ENCODE results near the gene ZNF350. TPM values are rescaled to one million over a fixed set of nuclear protein-coding genes. Genes with fewer than 3 reads are reported as not detected.
"Not testable (repeated sequence)": the region's sequence is repeated elsewhere in the genome, so short reads cannot be mapped to it uniquely, and the experiment has no call there.

Gene ZNF350
- total and polyA plus RNA-seq, 2 donors (not counting 3 experiments of a cell fraction or from before 2014, with no cell fraction given) = 2.6 to 9.8 TPM

DNA sequence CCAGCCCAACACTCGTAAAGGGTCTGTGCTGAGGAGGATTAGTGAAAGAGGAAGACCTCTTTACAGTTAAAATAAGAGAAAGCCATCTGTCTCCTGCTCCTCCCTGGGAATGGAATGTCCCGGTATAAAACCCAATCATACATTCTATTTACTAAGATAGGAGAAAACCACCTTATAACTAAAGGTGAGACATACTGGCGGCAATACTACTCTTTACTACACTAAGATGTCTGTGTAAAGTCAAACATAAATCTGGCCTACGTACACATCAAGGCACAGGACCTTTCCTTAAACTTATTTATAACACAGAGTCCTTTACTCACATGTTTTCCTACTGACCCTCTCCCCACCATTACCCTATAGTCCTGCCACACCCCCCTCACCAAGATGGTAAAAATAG, 3.3 kb downstream of the ZNF350 start:
- no peaks in the 10 kb centered on the region for H4K20me1 ChIP-seq (replicated peaks; ENCODE audit: control insufficient read depth, extremely low read depth, insufficient read depth, low read length)
- H3K4me1 ChIP-seq (ENCODE audit: control insufficient read depth, extremely low read depth, insufficient read depth, low read length) = peaks cover 2% of the 10 kb centered on the region
- H2AFZ ChIP-seq (ENCODE audit: low read depth, low read length) = no peak overlapping the region
- H3K27ac ChIP-seq (ENCODE audit: insufficient read depth, low read depth, low read length) = no peak overlapping the region
- peaks cover 0 to 1% of the 10 kb centered on the region in 2 experiments for H3K36me3 ChIP-seq (ENCODE audit: control insufficient read depth in 2 of 2, extremely low read depth in 1 of 2, insufficient read depth in 2 of 2, low read length in 2 of 2)
- intact Hi-C loops (cut with micrococcal nuclease) = no loop called here
- no peak overlapping the region for H3K4me3 ChIP-seq (replicated peaks in 1 of 3; ENCODE audit: insufficient read depth in 1 of 3, low read depth in 1 of 3, low read length in 3 of 3)
- H3K4me2 ChIP-seq (ENCODE audit: insufficient read depth, low read length) = no peak overlapping the region
- H3K27me3 ChIP-seq (ENCODE audit: control insufficient read depth in 2 of 2, insufficient read depth in 2 of 2, low read length in 2 of 2) = no peaks in the 10 kb centered on the region
- CTCF ChIA-PET = no interaction called here
- H3K79me2 ChIP-seq (ENCODE audit: control insufficient read depth, insufficient read depth, low read length) = peaks cover 8% of the 10 kb centered on the region
- no peak for DNase-seq (ENCODE audit: low read depth, low spot score)
- no peak for TF ChIP-seq EZH2 (IDR thresholded peaks at IDR 0.05; ENCODE audit: borderline replicate concordance, low read depth, low read length, severe bottlenecking)
- TF ChIP-seq JUN (IDR thresholded peaks at IDR 0.05; ENCODE audit: borderline replicate concordance, insufficient read depth, insufficient read length, low read depth) = no peak
- no peak for TF ChIP-seq GATA2 (IDR thresholded peaks at IDR 0.05; ENCODE audit: insufficient read depth, insufficient read length, low read depth, low read length)
- no peak for TF ChIP-seq MYC (IDR thresholded peaks at IDR 0.05; ENCODE audit: low read depth, low read length)
- TF ChIP-seq, protein P1, sequence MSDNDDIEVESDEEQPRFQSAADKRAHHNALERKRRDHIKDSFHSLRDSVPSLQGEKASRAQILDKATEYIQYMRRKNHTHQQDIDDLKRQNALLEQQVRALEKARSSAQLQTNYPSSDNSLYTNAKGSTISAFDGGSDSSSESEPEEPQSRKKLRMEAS (IDR thresholded peaks at IDR 0.05; ENCODE audit: insufficient read depth, insufficient read length) = no peak
- TF ChIP-seq POLR2A (IDR thresholded peaks at IDR 0.05; ENCODE audit: low read depth, low read length) = no peak
- TF ChIP-seq, protein P2, sequence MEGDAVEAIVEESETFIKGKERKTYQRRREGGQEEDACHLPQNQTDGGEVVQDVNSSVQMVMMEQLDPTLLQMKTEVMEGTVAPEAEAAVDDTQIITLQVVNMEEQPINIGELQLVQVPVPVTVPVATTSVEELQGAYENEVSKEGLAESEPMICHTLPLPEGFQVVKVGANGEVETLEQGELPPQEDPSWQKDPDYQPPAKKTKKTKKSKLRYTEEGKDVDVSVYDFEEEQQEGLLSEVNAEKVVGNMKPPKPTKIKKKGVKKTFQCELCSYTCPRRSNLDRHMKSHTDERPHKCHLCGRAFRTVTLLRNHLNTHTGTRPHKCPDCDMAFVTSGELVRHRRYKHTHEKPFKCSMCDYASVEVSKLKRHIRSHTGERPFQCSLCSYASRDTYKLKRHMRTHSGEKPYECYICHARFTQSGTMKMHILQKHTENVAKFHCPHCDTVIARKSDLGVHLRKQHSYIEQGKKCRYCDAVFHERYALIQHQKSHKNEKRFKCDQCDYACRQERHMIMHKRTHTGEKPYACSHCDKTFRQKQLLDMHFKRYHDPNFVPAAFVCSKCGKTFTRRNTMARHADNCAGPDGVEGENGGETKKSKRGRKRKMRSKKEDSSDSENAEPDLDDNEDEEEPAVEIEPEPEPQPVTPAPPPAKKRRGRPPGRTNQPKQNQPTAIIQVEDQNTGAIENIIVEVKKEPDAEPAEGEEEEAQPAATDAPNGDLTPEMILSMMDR (IDR thresholded peaks at IDR 0.05; ENCODE audit: extremely low read depth in 1 of 2, insufficient read depth in 1 of 2, low read depth in 1 of 2, low read length in 2 of 2) = no peak
- no peak for TF ChIP-seq POLR2AphosphoS5 (IDR thresholded peaks at IDR 0.05; ENCODE audit: insufficient read depth, low read depth, low read length)
- no peak for TF ChIP-seq FOS (IDR thresholded peaks at IDR 0.05; ENCODE audit: borderline replicate concordance, insufficient read depth, low read length)
- H3K9me3 ChIP-seq (replicated peaks; ENCODE audit: control insufficient read depth, insufficient read depth, low read length) = no peaks in the 10 kb centered on the region
- no peak overlapping the region for H3K9ac ChIP-seq (replicated peaks; ENCODE audit: extremely low read depth, insufficient read depth, low read length)
- dilution Hi-C loops (cut with MboI; ENCODE audit: extremely low pct_ligation_motif_present, low sequenced_read_pairs) = no loop called here
- H3K9me1 ChIP-seq (replicated peaks; ENCODE audit: control insufficient read depth, extremely low read depth, insufficient read depth, low read length) = no peaks in the 10 kb centered on the region
- POLR2A ChIA-PET = no interaction called here
- BruUV-seq (replicated peaks) = no TSS peak
- no peak for FAIRE-seq

DNA sequence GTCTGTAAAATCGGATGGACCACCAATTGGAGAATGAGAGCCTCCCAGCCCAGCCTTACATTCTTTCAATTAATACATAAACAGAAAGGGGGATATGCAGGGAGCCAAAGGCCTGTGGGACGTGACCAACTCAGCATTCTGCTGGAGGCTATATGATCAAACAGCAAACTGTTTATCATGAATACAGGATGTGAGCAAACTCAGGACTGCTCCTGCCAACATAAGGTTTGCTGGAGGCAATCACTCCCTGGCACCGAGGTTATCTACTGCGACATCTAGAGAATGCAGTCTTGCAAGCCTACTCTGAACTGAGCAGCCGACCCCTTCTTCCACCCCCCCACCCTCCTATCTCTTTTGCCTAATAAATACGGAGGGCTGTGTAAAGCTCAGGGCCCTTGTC, 5.7 kb downstream of the ZNF350 start:
- H3K36me3 ChIP-seq (ENCODE audit: control insufficient read depth in 2 of 2, extremely low read depth in 1 of 2, insufficient read depth in 2 of 2, low read length in 2 of 2); H3K27ac ChIP-seq (ENCODE audit: insufficient read depth, low read depth, low read length); H3K4me3 ChIP-seq (replicated peaks in 1 of 3; ENCODE audit: insufficient read depth in 1 of 3, low read depth in 1 of 3, low read length in 3 of 3); dilution Hi-C loops (cut with MboI; ENCODE audit: extremely low pct_ligation_motif_present, low sequenced_read_pairs); H3K9me3 ChIP-seq (replicated peaks; ENCODE audit: control insufficient read depth, insufficient read depth, low read length); CTCF ChIA-PET; H2AFZ ChIP-seq (ENCODE audit: low read depth, low read length); FAIRE-seq; H3K79me2 ChIP-seq (ENCODE audit: control insufficient read depth, insufficient read depth, low read length); POLR2A ChIA-PET; H3K9me1 ChIP-seq (replicated peaks; ENCODE audit: control insufficient read depth, extremely low read depth, insufficient read depth, low read length); H3K9ac ChIP-seq (replicated peaks; ENCODE audit: extremely low read depth, insufficient read depth, low read length); H3K27me3 ChIP-seq (ENCODE audit: control insufficient read depth in 2 of 2, insufficient read depth in 2 of 2, low read length in 2 of 2); H3K4me1 ChIP-seq (ENCODE audit: control insufficient read depth, extremely low read depth, insufficient read depth, low read length); DNase-seq (ENCODE audit: low read depth, low spot score); H4K20me1 ChIP-seq (replicated peaks; ENCODE audit: control insufficient read depth, extremely low read depth, insufficient read depth, low read length); BruUV-seq (replicated peaks); intact Hi-C loops (cut with micrococcal nuclease); H3K4me2 ChIP-seq (ENCODE audit: insufficient read depth, low read length): not testable (repeated sequence)

Data from endothelial cell of umbilical vein (primary cell).